HG03196 (cell line): ENCODE data around the gene CACNG6.

Experiments used
- ATAC-seq: cut with Tn5 transposase; IDR thresholded peaks from one replicate; pipeline ENCODE4 v1.9.1; 2021; ENCODE audit not compliant: unreplicated experiment

CACNG6 gene

GRCh38 chr19:54041969-54042606, 50.7 kb downstream of the CACNG6 start:
- no peak for ATAC-seq

GRCh38 chr19:54042989-54043388, 51.6 kb downstream of the CACNG6 start:
- no peak for ATAC-seq

- no peak for ATAC-seq
These were observed 54.3 kb downstream of the CACNG6 start for GRCh38 chr19:54045771-54046170.

DNA sequence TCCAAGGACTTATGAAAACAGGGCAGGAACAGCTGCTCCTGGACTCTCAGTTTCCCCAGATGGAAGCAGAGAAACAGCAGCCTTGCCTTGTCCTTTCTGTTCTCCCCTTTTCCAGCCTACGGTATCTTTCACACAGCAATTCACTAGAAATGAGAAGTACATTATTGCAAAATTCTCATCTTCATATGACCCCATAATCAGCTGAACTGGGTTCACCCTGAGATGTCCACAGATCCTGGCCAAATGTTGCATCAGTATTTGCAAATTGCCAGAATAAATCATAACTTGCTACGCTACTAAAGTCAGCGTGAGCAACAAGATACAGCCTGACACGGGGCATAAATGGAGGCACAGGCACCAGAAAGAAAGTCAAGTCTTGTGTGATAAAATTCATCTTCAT, 56.2 kb downstream of the CACNG6 start:
- ATAC-seq: no peak
